ENCODE data around the gene LRRC32.

The LRRC32 gene

DNA sequence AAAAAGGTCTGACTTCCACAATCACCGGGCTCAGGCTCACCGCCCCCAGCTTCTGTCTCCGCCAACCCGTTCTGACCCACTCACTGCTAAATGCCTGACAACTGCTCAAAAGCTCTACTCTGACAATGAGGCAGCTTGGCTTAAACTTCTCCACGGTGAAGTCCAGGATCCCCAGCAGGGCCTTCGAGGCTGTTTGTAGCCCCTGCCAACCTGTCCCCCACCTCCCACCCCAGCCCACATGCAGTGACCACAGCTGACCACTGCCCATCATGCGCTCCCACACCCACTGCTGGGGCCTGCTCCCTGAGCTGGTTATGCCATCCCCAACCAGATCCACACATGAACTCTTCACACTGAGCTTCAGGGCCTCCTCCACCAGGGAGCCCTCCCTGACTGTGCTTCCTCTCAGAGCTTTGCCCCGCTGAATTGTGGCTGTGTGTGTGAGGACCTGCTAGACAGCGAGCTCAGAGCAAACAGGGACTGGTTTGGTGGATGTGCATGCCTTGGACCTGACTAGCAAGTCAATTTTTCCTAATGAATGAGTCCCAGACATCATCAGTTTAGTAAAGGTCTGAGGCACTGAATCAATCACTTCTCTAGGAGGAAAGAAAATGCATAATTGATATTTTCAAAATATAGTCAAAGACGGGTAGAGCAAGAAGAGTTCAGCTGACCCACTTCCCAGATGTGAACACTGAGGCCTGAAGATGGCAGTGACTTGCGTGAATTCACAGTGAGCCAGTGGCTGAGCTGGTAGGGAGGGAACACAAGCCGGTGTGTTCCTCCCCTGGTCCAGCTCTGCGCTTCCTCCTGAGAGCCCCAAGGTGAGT, 7.7 kb downstream of the LRRC32 start:
- no peak for DNase-seq (ENCODE audit: low read depth in 2 of 2)

DNA sequence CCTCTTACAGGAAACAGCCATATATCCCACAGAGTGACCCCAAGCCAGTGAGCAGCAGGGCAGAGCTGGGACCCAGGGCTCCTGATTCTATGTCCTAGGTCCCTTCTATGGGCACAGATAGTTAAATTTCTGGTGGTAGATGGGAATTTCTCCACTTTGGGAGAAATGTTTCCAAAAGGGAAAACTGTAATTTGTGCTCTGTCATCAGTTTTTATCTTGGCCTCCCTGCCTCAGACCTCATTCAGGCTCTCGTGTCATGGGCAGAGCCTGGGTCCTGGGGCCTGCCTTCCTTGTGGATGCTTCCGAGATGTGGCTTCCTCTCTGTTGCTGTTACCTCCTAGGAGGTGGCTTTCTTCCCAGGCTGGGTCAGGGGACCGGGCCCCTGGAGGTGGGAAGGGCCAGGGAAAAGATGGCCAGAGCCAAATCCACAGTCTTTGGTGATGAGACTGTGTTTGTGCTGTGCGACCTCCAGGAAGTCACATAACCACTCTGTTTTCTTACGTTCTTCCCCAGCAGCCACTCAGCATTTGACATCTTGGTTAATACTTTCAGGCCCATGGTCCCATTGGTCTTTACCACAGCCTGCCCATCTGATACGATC, 8.6 kb downstream of the LRRC32 start:
- DNase-seq (ENCODE audit: low read depth in 2 of 2) = no peak

DNA sequence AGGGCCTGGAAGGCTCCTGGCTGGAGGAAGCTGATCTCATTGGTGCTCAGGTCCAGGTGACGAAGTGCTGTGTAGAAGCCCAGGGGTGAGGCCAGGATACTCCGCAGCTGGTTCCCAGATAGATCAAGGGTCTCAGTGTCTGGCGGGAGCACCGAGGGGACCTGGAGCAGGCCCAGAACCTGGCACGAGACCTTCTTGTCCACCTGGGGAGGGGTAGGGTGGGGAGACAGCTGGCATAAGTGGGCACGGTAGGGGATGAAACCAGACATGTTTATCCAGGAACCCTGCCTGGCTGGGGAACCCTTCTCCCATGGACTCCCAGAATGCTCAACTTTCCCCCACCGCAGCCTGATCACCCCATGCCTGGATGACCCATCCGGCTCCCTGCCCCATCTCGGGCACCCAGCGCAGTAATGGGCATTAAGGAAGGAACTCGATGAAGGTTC, 9.2 kb downstream of the LRRC32 start:
- no peak for DNase-seq (ENCODE audit: low read depth in 2 of 2)

DNA sequence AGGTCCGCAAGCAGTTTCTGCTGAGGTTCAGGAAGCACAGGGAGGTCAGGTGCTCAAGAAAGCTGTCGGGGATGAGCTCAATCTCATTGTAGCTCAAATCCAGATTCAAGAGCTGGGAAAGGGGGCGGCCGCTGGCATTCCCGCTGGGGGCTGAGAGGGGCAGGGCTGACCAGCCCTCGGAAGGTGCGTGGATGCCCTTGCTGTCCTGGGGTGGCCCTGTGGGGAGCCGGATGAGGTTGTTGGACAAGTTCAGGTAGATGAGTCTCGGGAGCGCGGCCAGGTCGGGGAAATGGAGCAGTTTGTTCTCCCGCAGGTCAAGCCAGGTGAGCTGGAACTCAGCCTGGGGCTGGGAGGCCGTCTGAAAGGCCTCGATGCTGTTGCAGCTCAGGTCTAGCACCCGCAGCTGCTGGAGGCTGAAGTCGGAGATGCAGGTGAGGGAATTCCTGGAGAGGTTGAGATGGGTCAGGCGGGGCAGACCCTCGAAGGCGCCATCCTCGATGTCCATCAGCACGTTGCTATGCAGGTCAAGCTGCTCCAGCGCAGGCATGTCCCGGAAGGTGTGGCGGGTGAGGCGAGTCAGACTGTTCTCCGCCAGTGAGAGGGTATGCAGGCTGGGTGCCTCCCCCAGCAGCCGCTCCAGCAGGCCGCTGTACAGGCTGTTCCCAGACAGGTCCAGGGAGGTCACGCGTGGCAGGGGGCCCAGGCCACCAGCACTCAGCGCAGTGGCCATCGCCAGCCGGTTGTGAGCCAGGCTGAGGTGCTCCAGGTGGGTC, 9.8 kb downstream of the LRRC32 start:
- DNase-seq (ENCODE audit: low read depth in 2 of 2) = no peak

DNA sequence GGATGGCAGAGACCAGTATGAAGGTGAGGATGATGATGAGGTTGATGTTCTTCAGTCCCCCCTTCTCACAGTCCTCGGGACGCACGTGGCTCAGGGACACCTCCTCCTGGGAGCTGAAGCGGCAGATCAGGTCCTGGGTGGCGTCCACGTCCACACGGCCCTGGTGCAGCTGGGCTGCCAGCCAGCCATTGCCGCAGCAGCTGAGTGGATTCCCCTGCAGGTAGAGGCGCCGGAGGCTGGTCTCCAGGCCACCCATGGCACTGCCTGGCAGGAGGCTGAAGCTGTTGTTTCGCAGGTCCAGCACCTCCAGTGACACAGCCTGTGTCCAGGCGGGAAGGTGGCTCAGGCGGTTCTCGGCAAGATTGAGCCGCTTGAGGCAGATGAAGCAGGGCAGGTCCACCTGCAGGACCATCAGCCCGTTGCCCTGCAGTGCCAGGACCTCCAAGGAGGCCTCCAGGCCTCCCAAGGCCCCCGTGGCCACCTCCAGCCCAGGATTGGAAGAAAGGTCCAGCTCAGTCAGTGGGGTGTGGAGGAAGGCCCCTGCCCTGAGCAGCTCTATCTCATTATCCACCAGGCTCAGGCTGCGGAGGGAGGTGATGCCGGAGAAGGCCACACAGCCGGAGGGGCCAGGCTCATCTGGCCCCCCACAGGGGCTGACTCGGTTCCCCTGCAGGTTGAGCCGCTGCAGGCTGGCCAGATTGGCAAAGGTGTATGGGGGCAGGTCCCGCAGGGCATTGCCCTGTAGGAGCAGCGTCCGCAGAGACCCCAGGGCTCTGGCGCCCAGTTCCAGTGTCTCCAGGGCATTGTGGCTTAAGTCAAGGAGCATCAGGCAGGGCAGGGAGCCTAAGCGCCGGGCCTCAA, 10.6 kb downstream of the LRRC32 start:
- DNase-seq (ENCODE audit: low read depth in 2 of 2) = no peak

DNA sequence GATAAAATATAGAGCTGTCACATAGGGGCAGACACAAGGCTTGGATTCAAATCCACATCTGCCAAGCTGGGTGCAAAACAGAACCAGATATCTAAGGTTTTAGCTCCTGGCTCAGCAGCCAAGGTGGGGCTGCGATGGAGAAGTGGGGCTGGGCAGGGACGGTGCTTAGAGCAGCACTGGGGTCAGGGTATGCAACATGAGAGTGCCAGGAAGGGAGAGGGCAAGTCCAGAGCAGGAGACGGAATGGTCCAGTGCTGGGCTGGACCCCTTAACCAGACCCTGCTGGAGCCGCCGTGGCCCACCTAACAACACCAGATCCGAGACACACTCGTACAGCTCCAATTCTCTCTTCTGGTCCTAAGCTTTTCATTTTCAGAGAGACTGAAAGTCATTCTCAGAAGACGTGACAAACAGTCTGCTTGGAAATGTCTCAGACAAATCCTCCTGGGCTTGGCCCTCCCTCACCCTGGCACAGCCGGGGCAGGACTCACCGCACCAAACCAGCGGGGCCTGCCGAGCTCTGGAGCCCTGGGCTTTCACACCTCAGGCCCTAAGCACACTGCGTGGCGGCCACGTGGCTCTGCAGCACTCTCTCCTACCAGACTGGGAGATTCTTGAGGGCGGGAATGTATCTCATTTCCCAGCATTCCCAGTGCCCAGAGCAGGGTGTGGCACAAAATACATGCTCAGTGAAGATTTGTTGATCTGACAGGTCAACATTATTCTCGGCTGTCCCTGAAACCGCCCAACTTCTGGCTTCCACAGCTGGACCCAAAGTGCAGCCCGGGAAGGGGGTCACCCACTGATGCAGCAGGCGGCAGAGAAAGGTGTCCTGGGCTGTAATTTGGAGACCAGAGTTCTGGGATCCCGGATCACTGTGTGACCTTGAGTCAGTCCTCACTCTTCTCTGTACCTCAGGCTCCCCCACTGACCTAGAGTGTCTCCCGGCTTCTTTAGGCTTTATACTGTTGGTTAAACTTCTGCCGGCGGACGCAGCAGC, 11.6 kb downstream of the LRRC32 start:
- no peak for DNase-seq (ENCODE audit: low read depth in 2 of 2)

DNA sequence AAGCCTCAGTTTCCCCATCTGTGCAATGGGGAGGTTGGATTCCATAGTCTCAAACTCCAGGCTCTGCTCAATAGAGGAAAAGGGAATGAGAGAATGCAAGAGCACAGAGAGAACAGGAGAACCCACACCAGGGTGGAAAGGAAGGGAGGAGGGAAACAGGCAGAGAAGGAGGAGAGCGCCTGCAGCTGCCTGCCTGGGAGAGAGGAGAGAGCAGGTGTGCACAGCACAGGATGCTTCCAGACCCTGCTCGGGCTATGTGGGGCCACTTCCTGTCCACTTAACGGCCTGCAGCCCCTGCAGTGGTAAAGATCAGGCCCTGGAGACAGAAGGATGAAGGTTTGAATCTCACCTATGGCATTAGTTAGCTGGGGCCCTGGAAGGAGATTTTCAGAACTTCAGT, 12.3 kb downstream of the LRRC32 start:
- no peak for DNase-seq (ENCODE audit: low read depth in 2 of 2)

DNA sequence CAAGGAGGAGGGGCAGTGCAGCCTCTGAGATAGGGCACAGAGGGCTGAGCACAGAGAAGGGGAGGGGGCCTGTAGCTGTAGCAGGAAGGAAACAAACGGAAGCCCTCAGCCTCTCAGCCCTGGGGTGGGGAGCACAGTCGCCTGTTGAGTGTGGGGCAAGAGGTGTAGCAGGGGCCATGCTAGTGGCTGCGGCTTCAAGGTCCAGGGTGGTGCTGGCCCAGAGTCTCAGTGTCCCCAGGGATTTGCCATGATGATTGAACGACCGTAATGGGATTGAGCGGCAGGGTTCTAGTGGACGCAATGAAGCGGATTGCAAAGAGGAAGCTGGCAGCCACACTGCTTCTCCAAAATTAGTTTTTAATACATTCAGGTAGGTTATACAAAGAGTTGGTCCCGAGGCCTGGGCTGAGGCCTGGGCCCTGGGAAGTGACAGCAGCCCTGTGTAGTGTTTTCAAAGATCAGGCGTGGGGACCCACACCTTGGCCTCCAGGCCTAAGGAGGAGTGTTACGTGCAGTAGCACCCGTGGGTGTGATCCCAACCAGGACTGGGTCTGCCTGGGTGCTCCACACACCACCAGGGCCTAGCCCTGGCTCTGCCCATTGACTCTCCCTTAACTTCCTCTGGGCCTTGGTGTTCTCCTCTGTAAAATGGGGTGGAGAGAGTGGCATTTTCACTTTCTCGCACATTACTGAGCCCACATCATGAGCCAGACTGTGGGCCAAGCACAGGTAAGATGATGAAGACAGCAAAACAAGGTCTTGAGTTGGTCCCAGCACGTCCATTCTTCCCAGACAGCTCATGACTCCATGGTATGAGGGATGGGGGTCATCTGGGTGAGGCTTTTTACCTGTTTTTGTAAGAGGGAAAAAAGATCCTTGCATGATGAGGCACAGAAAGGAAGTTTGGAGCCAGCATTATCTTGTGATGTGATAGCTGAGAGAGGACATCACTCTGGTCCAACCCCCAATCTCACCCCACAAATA, 13.1 kb downstream of the LRRC32 start:
- no peak for DNase-seq (ENCODE audit: low read depth in 2 of 2)

DNA sequence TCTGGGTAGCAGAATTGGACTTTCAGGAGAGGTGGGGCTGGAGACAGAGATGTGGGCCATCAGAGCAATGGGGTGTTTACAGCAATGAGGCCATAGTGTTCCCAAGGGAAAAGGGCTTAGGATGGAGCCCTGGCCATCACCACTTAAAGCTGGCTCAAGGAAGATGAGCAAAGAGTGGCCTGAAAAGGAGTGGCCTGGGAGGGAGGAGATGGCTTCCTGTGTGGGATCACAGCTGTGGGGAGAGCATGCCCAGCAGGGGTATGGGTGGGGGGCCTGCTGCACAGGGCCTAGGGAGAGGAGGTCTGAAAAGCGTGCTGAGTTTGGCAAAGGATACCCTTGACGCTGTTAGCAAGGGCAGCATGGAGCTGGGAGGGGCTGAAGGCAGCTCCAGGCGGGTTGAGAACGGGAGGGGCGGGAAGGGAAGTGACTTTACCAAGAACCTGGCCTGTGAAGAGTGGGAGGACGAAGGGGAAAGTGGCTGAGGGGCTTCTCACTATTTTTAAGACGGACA, 13.9 kb downstream of the LRRC32 start:
- no peak for DNase-seq (ENCODE audit: low read depth in 2 of 2)

DNA sequence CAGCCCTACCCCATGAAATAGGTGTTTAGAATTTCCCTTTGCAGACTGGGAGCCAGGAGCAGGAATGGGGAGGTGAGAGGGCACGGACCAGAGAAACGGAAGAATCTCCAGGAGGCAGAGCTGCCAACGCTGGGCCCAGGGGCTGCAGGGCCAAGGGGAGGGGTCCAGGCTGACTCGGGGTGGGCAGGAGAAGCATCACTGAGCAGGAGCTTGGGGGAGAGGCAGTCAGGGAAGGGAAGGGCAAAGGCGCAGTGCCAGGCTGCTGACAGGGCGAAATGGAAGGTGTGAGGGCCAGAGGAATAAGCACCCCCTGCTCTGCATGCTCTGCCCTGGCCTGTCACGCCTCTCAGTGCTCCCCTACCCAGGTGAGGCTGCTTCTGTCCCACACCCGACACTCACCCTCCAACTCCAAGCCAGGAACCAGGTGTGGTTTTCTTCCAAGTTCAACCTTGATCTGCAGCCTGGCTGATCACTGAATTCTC, 14.5 kb downstream of the LRRC32 start:
- no peak for DNase-seq (ENCODE audit: low read depth in 2 of 2)

DNA sequence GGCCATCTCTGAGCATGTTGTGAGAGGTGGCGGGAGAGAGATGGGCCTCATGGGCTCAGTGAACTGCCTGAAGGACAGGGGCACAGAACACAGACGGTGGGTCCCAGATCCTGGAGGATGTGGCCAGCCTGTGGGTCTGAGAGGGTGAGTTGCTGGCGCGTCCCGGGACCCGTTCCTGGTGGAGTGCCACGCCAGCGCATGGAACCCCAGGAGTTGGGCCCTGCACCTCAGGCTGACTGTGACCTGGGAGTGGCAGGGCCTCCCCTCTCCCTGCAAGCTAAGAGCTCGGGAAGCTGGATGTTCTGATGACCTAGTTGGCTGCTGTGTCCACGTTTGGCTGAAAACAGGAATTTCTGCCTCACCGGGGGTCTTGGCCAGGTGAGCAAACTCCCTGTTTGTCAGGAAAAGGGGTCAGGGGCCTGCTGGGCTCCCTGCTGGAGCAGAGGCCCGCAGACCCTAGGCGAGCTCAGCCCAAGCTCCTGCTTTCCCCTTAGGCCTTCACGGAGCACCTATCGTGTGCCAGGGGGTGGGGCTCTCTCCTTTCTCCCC, 15.0 kb downstream of the LRRC32 start:
- no peak for DNase-seq (ENCODE audit: low read depth in 2 of 2)

DNA sequence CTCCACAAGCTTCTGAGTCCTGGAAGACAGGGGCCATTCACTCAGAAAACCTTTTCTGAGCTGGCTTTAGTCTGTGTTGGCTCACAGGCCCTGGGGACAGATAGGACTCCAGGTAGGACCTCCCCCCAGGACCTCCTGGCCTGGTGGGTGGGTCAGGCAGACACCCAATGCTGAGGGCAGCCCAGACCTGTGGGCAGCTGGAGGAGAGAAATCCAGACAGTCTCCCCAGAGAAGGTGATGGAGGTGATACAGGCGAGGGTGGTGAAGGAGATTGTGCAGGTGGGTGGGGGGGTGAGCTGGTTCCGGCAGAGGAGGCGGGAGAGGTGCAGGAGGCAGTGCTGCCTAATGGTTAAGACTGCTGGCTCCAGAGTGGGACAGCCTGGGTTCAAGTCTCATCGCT, 15.6 kb downstream of the LRRC32 start:
- no peak for DNase-seq (ENCODE audit: low read depth in 2 of 2)

DNA sequence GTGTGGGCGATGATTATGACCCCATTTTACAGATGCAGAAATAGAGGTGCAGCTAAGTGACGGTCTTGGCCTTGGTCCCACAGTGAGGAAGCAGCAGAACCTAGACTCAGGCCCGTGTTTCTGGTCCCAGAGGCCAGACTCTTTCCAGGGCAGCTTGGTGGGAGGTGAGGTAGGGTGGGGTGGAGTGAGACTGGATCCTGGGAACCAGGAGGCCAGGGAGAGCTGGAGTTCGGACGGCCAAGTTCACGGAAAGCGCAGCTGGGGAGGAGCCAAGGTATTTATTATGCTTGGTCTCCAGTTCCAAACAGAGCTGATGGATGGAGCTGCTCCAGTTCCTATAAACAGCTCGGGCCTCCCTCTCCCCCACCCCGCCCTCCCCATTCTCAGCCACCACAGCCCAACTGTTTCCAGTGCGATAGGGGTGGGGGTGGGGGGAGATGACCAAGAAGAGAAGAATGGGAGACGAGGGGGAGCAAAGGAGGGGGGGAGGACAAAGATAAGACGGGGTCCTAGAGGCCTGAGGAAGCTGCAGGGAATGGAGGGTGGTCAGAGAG, 16.2 kb downstream of the LRRC32 start:
- no peak for DNase-seq (ENCODE audit: low read depth in 2 of 2)

DNA sequence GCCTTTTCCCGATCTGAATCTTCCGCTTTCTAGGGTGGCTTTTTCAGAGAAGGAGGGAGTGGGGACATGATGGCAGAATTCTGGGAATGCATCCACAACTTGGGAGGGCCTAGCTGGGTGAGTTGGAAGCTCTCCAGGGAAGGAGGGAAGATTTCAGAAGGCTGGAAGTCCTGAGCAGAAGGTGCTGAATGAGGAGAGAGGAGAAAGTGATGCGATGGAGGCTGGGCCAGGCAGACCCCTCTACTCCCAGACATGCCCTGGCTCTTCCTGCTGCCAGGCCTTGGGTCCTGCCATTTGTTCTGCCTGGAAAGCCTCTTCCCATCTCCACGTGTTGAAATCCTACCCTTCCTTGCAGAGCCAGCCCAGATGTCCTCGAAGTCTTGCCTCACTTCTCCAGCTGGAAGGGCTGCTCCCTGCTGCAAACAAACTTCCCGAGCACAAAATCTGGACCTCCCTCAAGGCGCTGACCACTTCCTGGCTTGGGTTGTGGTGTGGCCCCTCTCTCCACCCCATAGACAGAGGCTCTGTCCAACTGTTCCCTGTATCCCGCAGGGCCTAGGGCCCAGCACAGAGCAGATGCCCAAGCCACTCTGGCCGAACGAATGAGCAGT, 16.8 kb downstream of the LRRC32 start:
- DNase-seq (ENCODE audit: low read depth in 2 of 2) = no peak

DNA sequence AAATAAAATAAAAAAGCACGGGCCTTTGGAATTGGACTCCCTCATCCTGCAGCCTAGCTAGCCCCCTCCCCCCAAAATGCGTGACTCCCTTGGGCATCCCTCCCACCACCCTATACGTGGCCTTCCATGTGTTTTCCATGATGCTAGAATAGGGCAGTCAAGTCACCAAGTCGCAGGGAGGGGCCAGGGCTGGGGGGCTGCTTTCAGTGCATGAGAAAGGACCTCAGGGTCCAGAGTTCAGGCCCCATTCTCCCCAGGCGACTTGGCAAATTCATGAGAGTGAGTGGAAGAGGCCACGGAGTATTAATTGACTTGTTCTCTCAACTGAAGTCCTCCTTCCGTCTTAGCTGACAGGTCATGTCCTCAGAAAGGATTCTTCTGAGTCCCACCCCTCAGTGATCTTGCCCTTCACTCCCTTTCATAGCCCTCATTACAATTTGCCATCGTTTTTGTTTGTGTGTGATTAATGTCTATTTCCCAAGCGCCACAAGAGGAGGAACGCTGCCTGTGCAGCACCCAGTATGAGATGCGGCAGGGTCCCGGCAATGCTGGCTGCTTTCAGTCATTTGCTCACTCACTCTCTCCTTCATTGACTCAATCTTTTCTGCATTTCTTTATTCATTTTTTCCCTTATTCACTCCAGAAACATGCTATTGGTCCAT, 17.4 kb downstream of the LRRC32 start:
- DNase-seq (ENCODE audit: low read depth in 2 of 2) = no peak

DNA sequence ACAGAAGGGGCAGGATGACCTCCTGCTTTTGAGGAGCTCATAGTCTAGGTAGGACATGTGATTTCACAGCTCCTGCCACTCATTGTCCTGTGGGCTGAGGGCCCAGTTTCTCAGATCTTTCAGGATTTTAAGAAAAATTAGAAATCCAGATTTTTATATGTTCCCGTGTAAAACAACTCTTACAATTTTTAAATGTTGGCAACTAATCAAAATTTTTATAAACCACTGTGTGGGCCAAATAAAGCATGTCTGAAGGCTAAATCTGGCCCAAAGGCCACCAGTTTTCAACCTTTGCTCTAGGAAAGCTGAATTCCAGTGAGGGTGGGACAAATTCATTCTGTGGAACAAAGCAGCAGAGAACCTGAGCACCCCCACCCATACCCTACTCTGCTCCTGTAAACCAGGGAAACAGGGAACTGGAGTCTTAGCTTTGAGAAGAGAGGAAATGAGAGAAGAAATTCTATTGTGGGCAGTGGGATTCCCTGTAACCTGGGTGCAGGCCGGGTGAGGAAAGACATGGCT, 20.6 kb downstream of the LRRC32 start:
- DNase-seq (ENCODE audit: low read depth in 2 of 2) = no peak

DNA sequence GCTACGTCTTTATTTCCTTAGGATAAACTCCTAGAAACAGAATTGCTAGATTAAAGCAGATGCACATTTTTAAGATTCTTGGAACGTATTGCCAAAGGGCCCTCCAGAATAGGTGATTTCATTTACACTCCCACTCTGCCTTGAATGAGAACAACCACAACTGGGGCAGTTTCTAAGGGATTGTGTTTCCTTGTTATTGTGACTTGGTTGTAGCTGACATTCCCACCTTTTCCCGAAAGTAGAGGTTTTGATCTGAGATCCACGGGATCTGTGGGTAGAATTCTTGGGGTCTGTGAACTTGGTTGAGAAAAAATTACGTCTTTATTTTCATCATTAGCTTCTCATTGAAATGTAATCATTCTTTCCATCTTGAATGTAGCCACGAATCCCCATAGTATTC, 21.5 kb downstream of the LRRC32 start:
- no peak for DNase-seq (ENCODE audit: low read depth in 2 of 2)
